Measurements from ENCODE around the gene MPPED2.

Gene MPPED2

DNA sequence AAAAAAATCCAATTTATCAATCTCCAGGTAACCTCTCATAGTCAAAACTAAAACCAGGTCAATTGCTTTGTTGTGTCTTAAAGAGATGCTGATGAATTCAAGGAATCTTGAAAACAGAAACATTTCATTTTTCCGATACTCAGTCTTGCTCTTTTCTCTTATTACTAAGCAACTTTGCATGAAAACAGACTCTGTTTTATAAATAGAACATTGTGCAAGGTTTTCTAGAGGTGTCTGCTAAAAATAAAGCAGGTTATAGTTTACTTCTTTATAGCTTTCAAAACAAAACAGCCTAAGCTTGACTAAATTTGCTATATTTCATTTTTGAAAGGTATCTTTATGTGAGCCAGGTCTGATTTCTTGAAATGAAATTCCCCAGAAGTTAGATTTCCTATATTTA is 154.0 kb downstream of the MPPED2 start:
- Histone ChIP-seq H3K9me3 (ENCODE audit: insufficient read depth, low read length, severe bottlenecking) (no peaks in the 10 kb centered on the region), H3K79me2 (ENCODE audit: insufficient read depth, low read length) (no peaks in the 10 kb centered on the region), H4K20me1 (ENCODE audit: insufficient read depth, low read length) (no peaks in the 10 kb centered on the region), H3K4me3 (ENCODE audit: low read depth in 1 of 2, low read length in 2 of 2) (no peak overlapping the region), H3K4me2 (ENCODE audit: insufficient read depth, low read length) (no peak overlapping the region), H3K9ac (ENCODE audit: low read depth, low read length) (no peak overlapping the region), H2AFZ (ENCODE audit: low read depth, low read length) (no peak overlapping the region), H3K27ac (ENCODE audit: low read length) (no peak overlapping the region), H3K4me1 (ENCODE audit: insufficient read depth, low read length) (no peaks in the 10 kb centered on the region), H3K36me3 (ENCODE audit: insufficient read depth, low read length) (no peaks in the 10 kb centered on the region), H3K27me3 (ENCODE audit: insufficient read depth, low read length, poor library complexity) (no peaks in the 10 kb centered on the region)
- no peak for ATAC-seq (ENCODE audit: insufficient read depth, low read depth)
- no peak for TF ChIP-seq EZH2 (IDR thresholded peaks at IDR 0.05; ENCODE audit: borderline replicate concordance, low read depth, low read length, severe bottlenecking)
- TF ChIP-seq, protein P1, sequence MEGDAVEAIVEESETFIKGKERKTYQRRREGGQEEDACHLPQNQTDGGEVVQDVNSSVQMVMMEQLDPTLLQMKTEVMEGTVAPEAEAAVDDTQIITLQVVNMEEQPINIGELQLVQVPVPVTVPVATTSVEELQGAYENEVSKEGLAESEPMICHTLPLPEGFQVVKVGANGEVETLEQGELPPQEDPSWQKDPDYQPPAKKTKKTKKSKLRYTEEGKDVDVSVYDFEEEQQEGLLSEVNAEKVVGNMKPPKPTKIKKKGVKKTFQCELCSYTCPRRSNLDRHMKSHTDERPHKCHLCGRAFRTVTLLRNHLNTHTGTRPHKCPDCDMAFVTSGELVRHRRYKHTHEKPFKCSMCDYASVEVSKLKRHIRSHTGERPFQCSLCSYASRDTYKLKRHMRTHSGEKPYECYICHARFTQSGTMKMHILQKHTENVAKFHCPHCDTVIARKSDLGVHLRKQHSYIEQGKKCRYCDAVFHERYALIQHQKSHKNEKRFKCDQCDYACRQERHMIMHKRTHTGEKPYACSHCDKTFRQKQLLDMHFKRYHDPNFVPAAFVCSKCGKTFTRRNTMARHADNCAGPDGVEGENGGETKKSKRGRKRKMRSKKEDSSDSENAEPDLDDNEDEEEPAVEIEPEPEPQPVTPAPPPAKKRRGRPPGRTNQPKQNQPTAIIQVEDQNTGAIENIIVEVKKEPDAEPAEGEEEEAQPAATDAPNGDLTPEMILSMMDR (IDR thresholded peaks at IDR 0.05; ENCODE audit: borderline replicate concordance, extremely low read depth, low read length, poor library complexity, severe bottlenecking), result no peak
- no peak for DNase-seq

GRCh38 chr11:30431127-30431814 is 154.9 kb downstream of the MPPED2 start:
- no peaks in the 10 kb centered on the region for H3K27me3 ChIP-seq (ENCODE audit: insufficient read depth, low read length, poor library complexity)
- H3K4me2 ChIP-seq (ENCODE audit: insufficient read depth, low read length), result no peak overlapping the region
- no peaks in the 10 kb centered on the region for H3K4me1 ChIP-seq (ENCODE audit: insufficient read depth, low read length)
- no peak overlapping the region for H2AFZ ChIP-seq (ENCODE audit: low read depth, low read length)
- DNase-seq (no peak), ATAC-seq (ENCODE audit: insufficient read depth, low read depth) (no peak)
- no peak overlapping the region for H3K4me3 ChIP-seq (ENCODE audit: low read depth in 1 of 2, low read length in 2 of 2)
- no peaks in the 10 kb centered on the region for H3K79me2 ChIP-seq (ENCODE audit: insufficient read depth, low read length)
- H4K20me1 ChIP-seq (ENCODE audit: insufficient read depth, low read length), result no peaks in the 10 kb centered on the region
- no peaks in the 10 kb centered on the region for H3K36me3 ChIP-seq (ENCODE audit: insufficient read depth, low read length)
- TF ChIP-seq EZH2 (IDR thresholded peaks at IDR 0.05; ENCODE audit: borderline replicate concordance, low read depth, low read length, severe bottlenecking), result no peak
- TF ChIP-seq, protein P1 (IDR thresholded peaks at IDR 0.05; ENCODE audit: borderline replicate concordance, extremely low read depth, low read length, poor library complexity, severe bottlenecking), result no peak
- no peak overlapping the region for H3K9ac ChIP-seq (ENCODE audit: low read depth, low read length)
- no peaks in the 10 kb centered on the region for H3K9me3 ChIP-seq (ENCODE audit: insufficient read depth, low read length, severe bottlenecking)
- no peak overlapping the region for H3K27ac ChIP-seq (ENCODE audit: low read length)

DNA sequence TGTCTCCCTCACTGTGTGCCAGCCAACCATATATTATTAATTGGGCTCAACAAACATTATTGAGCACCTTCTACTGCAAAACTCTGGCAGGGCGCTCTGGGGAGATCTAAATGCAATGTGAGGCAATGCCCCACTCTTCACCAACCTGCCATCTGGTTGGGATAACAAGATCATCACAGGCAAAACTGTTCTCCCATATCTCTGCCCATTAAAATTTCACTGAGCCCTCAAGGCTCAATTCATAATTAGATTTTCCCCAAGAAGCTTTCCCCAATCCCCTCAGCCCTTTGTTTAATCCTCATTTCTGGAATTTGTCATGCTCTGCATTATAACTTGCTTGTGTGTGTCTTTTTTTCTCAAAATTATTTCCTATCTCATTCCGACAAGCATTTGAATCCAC is 156.6 kb downstream of the MPPED2 start:
- H3K4me2 ChIP-seq (ENCODE audit: insufficient read depth, low read length), result no peak overlapping the region
- no peaks in the 10 kb centered on the region for H4K20me1 ChIP-seq (ENCODE audit: insufficient read depth, low read length)
- H3K27me3 ChIP-seq (ENCODE audit: insufficient read depth, low read length, poor library complexity), result no peaks in the 10 kb centered on the region
- no peak overlapping the region for H3K9ac ChIP-seq (ENCODE audit: low read depth, low read length)
- TF ChIP-seq, protein P1 (IDR thresholded peaks at IDR 0.05; ENCODE audit: borderline replicate concordance, extremely low read depth, low read length, poor library complexity, severe bottlenecking), result no peak
- TF ChIP-seq EZH2 (IDR thresholded peaks at IDR 0.05; ENCODE audit: borderline replicate concordance, low read depth, low read length, severe bottlenecking), result no peak
- DNase-seq (no peak), ATAC-seq (ENCODE audit: insufficient read depth, low read depth) (no peak)
- H3K79me2 ChIP-seq (ENCODE audit: insufficient read depth, low read length), result no peaks in the 10 kb centered on the region
- H3K4me3 ChIP-seq (ENCODE audit: low read depth in 1 of 2, low read length in 2 of 2), result no peak overlapping the region
- no peaks in the 10 kb centered on the region for H3K36me3 ChIP-seq (ENCODE audit: insufficient read depth, low read length)
- no peak overlapping the region for H3K27ac ChIP-seq (ENCODE audit: low read length)
- H3K9me3 ChIP-seq (ENCODE audit: insufficient read depth, low read length, severe bottlenecking), result no peaks in the 10 kb centered on the region
- H3K4me1 ChIP-seq (ENCODE audit: insufficient read depth, low read length), result no peaks in the 10 kb centered on the region
- no peak overlapping the region for H2AFZ ChIP-seq (ENCODE audit: low read depth, low read length)

Measured in DND-41 (cell line).